ENCODE measurements around the gene DAGLA. TPM values are rescaled to one million over a fixed set of nuclear protein-coding genes. Genes with fewer than 3 reads are reported as not detected.
A peak's percentile ranks its signal among the peaks of the same experiment; 100 is the strongest.

DAGLA gene
- total RNA-seq, 3 donors from 2014 or later (not counting 1 experiment from before 2014, with no cell fraction given), result 0.18 to 0.48 (median 0.38) TPM

DNA sequence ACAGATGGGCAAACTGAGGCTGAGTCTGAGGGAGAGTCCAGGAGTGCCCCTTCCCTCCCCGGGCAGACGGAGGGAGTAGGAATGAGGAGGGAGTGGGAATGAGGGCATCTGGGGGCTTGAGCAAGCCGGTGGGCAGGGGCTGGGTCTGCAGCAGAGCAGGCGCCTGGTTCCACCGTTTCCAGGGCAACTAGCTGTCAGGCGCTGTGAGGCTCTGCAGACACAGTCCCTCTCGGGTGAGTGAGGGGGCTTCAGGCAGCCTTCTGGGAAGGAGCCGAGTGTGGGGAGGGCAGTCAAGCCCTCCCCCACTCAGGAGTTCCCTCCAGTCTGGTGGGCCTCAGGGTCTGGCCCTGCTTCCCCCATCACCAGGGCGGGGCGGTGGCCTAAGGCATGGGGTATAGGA lies 93.2 kb downstream of the DAGLA start:
- DNase-seq (no peak), ATAC-seq (no peak)
- H3K4me1 Mint-ChIP-seq, result peaks cover 13 to 28% of the 10 kb centered on the region in 2 donors
- H3K27ac Mint-ChIP-seq, result no peak overlapping the region
- Histone ChIP-seq H3K9me3 (ENCODE audit: control insufficient read depth, insufficient read depth, low read length) (no peaks in the 10 kb centered on the region), H3K27ac (ENCODE audit: low read length) (no peak overlapping the region), H3K36me3 (ENCODE audit: control insufficient read depth, insufficient read depth, low read length) (no peaks in the 10 kb centered on the region), H3K4me3 (ENCODE audit: low read length) (no peak overlapping the region), H3K4me1 (ENCODE audit: control insufficient read depth, insufficient read depth, low read length) (peaks cover 45% of the 10 kb centered on the region), H3K27me3 (ENCODE audit: control insufficient read depth, insufficient read depth, low read length) (no peaks in the 10 kb centered on the region)
- 90% methylated on average over 10 of the region's 10 CpGs for WGBS (ENCODE audit: insufficient coverage)
- intact Hi-C loops (cut with micrococcal nuclease), result no loop called here
- H3K9me3 Mint-ChIP-seq, result no peaks in the 10 kb centered on the region
- no peaks in the 10 kb centered on the region for H3K27me3 Mint-ChIP-seq (ENCODE audit: low read depth in 2 of 2)
- TF ChIP-seq, protein P1, sequence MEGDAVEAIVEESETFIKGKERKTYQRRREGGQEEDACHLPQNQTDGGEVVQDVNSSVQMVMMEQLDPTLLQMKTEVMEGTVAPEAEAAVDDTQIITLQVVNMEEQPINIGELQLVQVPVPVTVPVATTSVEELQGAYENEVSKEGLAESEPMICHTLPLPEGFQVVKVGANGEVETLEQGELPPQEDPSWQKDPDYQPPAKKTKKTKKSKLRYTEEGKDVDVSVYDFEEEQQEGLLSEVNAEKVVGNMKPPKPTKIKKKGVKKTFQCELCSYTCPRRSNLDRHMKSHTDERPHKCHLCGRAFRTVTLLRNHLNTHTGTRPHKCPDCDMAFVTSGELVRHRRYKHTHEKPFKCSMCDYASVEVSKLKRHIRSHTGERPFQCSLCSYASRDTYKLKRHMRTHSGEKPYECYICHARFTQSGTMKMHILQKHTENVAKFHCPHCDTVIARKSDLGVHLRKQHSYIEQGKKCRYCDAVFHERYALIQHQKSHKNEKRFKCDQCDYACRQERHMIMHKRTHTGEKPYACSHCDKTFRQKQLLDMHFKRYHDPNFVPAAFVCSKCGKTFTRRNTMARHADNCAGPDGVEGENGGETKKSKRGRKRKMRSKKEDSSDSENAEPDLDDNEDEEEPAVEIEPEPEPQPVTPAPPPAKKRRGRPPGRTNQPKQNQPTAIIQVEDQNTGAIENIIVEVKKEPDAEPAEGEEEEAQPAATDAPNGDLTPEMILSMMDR (IDR thresholded peaks at IDR 0.05), result no peak
- H3K36me3 Mint-ChIP-seq, result no peaks in the 10 kb centered on the region
- H3K4me3 Mint-ChIP-seq, result no peak overlapping the region

DNA sequence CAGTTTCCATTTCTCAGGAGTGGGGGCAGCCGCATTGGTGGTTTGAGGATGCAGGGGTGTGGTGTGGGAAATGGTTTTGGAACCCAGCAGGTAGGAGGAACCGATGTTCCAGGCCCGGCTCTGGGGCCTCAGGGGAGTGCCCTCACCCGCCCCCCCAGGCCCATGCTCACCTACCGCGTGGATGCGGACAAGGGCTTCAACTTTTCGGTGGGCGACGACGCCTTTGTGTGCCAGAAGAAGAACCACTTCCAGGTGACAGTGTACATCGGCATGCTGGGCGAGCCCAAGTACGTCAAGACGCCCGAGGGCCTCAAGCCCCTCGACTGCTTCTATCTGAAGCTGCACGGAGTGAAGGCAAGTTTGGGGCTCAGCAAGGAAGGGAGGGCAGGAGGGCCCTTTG lies 93.6 kb downstream of the DAGLA start:
- Histone ChIP-seq H3K27ac (ENCODE audit: low read length) (no peak overlapping the region), H3K4me3 (ENCODE audit: low read length) (no peak overlapping the region), H3K36me3 (ENCODE audit: control insufficient read depth, insufficient read depth, low read length) (no peaks in the 10 kb centered on the region), H3K4me1 (ENCODE audit: control insufficient read depth, insufficient read depth, low read length) (peaks cover 45% of the 10 kb centered on the region), H3K9me3 (ENCODE audit: control insufficient read depth, insufficient read depth, low read length) (no peaks in the 10 kb centered on the region), H3K27me3 (ENCODE audit: control insufficient read depth, insufficient read depth, low read length) (no peaks in the 10 kb centered on the region)
- H3K4me1 Mint-ChIP-seq, result peaks cover 13 to 28% of the 10 kb centered on the region in 2 donors
- no peaks in the 10 kb centered on the region for H3K27me3 Mint-ChIP-seq (ENCODE audit: low read depth in 2 of 2)
- intact Hi-C loops (cut with micrococcal nuclease), result no loop called here
- DNase-seq (no peak), ATAC-seq (no peak)
- WGBS (ENCODE audit: insufficient coverage), result 94% methylated on average over 18 of the region's 18 CpGs
- TF ChIP-seq, protein P1 (IDR thresholded peaks at IDR 0.05), result no peak
- no peak overlapping the region for H3K4me3 Mint-ChIP-seq
- H3K9me3 Mint-ChIP-seq, result no peaks in the 10 kb centered on the region
- H3K36me3 Mint-ChIP-seq, result no peaks in the 10 kb centered on the region
- H3K27ac Mint-ChIP-seq, result no peak overlapping the region

- H3K27me3 Mint-ChIP-seq (ENCODE audit: low read depth in 2 of 2), result no peaks in the 10 kb centered on the region
- H3K27ac Mint-ChIP-seq, result no peak overlapping the region
- Histone ChIP-seq H3K27ac (ENCODE audit: low read length) (no peak overlapping the region), H3K36me3 (ENCODE audit: control insufficient read depth, insufficient read depth, low read length) (no peaks in the 10 kb centered on the region), H3K4me3 (ENCODE audit: low read length) (no peak overlapping the region), H3K4me1 (ENCODE audit: control insufficient read depth, insufficient read depth, low read length) (peaks cover 45% of the 10 kb centered on the region), H3K9me3 (ENCODE audit: control insufficient read depth, insufficient read depth, low read length) (no peaks in the 10 kb centered on the region), H3K27me3 (ENCODE audit: control insufficient read depth, insufficient read depth, low read length) (no peaks in the 10 kb centered on the region)
- WGBS (ENCODE audit: insufficient coverage), result 88% methylated on average over 11 of the region's 12 CpGs
- no peaks in the 10 kb centered on the region for H3K36me3 Mint-ChIP-seq
- H3K4me1 Mint-ChIP-seq, result peaks cover 13 to 28% of the 10 kb centered on the region in 2 donors
- no peak for ATAC-seq
- TF ChIP-seq, protein P1 (IDR thresholded peaks at IDR 0.05), result no peak
- no peak overlapping the region for H3K4me3 Mint-ChIP-seq
- DNase-seq, result no peak
- H3K9me3 Mint-ChIP-seq, result no peaks in the 10 kb centered on the region
- intact Hi-C loops (cut with micrococcal nuclease), result no loop called here
Observed at GRCh38 chr11:61774411-61774810, 94.2 kb downstream of the DAGLA start.

DNA sequence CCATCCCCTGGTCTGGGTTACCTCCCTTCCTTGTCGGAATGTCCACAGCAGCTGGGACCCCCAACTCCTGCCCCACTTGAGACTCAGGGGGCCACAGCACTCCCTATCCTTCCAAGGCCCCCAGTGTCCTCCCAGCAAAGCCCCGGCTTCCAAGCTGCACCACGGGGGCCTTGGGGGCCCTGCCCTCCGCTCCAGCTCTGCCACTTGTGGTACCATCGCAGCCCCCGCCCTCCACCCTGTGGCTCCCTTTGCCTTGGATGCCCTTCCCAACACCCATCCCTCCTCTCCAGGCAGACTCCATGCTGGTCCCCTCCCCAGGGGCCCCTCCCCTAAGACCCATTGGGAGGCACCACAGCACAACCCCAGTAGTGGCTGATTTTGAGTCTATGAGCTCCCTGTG lies 94.9 kb downstream of the DAGLA start:
- Histone ChIP-seq H3K9me3 (ENCODE audit: control insufficient read depth, insufficient read depth, low read length) (no peaks in the 10 kb centered on the region), H3K36me3 (ENCODE audit: control insufficient read depth, insufficient read depth, low read length) (no peaks in the 10 kb centered on the region), H3K4me3 (ENCODE audit: low read length) (no peak overlapping the region), H3K27ac (ENCODE audit: low read length) (no peak overlapping the region), H3K27me3 (ENCODE audit: control insufficient read depth, insufficient read depth, low read length) (no peaks in the 10 kb centered on the region), H3K4me1 (ENCODE audit: control insufficient read depth, insufficient read depth, low read length) (peaks cover 45% of the 10 kb centered on the region)
- Mint-ChIP-seq H3K36me3 (no peaks in the 10 kb centered on the region), H3K27me3 (ENCODE audit: low read depth in 2 of 2) (no peaks in the 10 kb centered on the region), H3K9me3 (no peaks in the 10 kb centered on the region), H3K4me1 (peaks cover 13 to 28% of the 10 kb centered on the region in 2 donors), H3K4me3 (peak overlapping the region; percentile 56), H3K27ac (peak overlapping the region in 1 of 2 donors; percentile 85)
- intact Hi-C loops (cut with micrococcal nuclease), result no loop called here
- TF ChIP-seq, protein P1 (IDR thresholded peaks at IDR 0.05), result no peak
- WGBS (ENCODE audit: insufficient coverage), result 98% methylated on average over 6 of the region's 6 CpGs
- no peak for ATAC-seq
- no peak for DNase-seq

Data from natural killer cell (primary cell).